NCI-H510A (cell line): ENCODE measurements around the gene SSBP2.

Experiments
- DNase-seq: peaks from one replicate; lab custom pipeline; 2025; lab: John Stamatoyannopoulos, UW

The SSBP2 gene

GRCh38 chr5:81393430-81393782 lies 357.5 kb downstream of the SSBP2 start:
- no peak for DNase-seq

GRCh38 chr5:81389025-81389424 lies 361.9 kb downstream of the SSBP2 start:
- DNase-seq = no peak

- no peak for DNase-seq
Observed at GRCh38 chr5:81388169-81388568, 362.7 kb downstream of the SSBP2 start.

- DNase-seq = no peak
Observed at GRCh38 chr5:81383867-81384266, 367.0 kb downstream of the SSBP2 start.

- DNase-seq = no peak
Observed at GRCh38 chr5:81371354-81371876, 379.5 kb downstream of the SSBP2 start.

GRCh38 chr5:81370912-81371311 lies 380.0 kb downstream of the SSBP2 start:
- DNase-seq = no peak

- DNase-seq = no peak
Observed at GRCh38 chr5:81365541-81365940, 385.4 kb downstream of the SSBP2 start.

GRCh38 chr5:81363093-81363871 lies 387.6 kb downstream of the SSBP2 start:
- no peak for DNase-seq
